ENCODE results near the gene PCLO.
"Not testable (repeated sequence)": the region's sequence is repeated elsewhere in the genome, so short reads cannot be mapped to it uniquely, and the experiment has no call there.

Gene PCLO

DNA sequence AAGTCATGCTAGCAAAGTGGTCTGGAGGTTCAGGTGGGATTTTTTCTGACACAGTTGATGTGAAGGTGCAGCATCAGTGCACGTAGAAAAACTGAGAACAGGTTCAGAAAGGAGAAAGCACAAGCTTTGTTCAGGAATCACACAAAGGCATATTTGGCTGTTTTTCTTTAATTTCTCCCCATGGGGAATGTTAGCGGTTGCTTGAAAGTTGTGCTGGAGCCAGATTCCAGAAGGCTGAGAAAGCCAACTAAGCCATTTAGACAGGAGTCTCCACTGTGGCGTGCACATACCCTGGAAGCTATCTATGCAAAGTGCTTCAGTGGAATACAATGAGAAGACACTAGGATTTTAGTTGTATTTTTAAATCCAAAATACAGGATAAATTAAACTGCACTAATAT lies 201.4 kb downstream of the PCLO start:
- no peak for DNase-seq

DNA sequence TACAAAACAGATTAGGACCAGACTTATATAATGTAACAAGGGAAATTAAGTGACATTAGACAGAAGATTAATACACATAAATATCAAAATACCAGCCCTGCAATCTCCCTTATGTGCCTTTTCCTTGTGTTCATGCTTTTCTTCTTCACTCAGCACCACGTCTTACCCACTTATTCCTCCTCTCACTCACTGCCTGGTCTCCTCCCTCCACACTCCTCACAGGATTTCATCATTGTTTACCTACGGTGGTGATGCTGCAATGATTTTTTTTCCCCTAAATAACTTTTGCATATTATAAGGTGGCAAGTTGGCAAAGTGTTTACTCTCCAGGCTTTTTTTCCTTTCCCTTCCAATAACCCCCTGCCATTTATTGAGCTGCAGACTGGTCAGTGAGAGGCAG lies 203.2 kb downstream of the PCLO start:
- DNase-seq: no peak

DNA sequence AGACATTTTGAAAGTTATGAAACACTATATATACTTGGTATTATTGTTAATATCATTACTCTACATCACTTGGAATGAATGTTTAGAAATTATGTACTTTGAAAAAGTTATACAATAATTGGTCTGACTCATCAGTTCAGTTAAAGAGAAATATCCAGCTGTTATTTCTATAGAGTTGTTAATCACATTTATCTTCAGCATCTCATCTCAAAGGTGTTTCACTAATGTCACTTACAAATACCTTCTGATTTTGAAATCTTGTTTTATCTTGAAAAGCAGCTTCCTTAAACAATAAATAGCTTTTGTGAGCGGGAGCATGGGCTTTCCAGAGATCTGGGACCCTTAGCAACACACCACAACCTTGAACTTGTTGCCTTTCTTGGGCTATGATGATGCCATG lies 205.2 kb downstream of the PCLO start:
- no peak for DNase-seq

DNA sequence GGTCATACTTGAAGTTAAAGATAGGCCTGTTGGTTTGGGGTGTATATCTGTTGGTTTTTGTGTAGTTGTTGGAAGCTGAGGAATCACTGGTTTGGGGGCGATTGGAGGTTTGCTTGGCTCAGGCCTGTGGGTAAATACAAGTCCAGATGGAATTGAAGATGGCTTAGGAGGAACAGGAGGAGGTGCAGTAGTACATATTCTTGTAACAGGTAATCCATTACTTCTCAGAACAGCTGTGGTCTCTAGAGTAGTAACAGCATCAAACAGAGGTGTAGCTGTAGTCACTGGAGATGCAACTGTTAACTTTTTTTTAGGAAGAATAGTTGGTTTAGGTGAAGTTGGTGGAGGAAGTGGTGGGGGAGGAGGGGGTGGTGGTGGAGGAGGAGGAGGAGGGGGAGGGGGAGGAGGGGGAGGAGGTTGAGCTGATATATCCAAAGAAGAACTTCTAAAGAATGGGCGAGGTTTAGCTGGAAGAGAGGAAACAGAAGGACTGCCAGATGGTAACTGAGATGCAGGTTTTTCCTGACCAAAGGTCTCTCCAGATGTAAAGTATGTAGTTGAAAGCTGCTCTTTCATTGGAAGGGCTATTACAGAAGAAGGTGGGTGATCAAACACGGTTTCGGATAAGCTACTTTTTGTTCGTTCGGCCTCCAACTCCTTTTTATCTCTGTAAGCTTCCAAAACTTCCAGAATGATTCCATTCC lies 209.2 kb downstream of the PCLO start:
- DNase-seq: no peak

DNA sequence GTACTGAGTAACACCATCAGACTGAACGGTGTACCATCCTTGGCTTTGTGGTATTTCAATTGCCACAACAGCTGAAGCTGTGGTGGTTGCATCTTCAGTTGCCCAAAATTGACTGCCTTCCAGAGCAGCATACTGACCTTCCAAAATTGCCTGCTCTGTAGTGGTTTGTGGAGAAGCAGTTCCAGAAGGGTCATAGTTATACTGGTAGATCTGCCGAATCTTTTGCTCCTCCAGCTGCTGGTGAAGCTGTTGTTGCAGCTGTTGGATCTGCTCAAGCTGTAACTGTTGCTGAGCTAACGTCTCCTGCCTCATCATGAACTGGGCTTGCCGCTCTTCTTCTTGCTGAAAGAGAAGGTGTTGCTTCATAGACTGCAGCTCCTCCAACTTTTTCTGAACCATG lies 212.2 kb downstream of the PCLO start:
- no peak for DNase-seq

DNA sequence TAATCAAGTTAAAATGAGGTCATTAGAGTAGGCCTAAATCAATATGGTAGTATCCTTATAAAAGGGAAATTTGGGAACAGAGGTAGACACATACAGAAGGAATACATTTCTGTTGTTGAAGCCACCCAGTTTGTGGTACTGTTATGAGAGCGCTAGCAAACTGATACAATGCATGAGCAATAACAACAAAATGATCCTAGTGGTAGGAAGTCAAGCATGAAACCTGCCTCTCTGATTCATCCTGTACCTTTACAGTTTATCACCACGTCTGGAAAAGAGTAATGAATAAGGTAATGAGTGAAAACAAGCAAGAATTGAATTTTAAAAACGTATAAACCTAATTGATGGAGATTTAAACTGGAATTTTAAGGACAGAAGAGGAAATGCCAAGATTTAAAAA lies 217.2 kb downstream of the PCLO start:
- no peak for DNase-seq

DNA sequence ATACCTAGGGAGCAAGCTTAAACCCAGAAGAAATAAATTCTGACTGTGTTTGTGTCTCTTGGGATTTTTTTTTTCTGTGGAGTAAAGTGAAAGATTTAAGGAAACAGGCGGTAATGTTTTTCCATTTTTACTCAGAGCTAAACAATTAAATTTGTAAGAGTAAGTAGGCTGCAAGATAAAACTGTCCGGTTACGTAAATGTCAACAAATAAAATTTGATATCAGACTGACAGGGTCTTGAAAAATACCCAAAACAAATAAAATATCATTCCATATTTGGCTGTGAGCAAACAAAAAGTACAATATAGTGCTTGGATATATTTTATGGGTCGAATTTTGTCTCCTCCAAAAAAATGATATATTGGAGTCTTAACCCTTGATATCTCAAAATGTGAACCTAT lies 217.6 kb downstream of the PCLO start:
- DNase-seq: no peak

DNA sequence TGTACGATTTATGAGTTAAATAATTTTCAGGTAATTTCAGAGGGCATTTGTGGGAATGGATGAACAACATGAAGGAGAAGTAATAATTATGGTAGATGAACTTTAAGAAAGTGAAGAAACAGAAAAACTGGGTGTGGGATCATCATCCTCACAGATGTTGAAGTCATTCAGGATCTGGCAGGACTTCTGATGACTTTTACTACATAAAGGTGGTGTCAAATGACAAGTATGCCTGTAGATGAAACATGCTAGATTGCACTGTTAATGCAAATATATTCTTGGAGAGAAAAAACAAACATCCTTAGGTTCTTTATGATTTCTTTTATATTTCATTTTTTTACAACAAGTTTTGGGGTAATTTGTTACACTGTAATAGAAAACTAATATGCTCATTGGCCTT lies 230.2 kb downstream of the PCLO start:
- no peak for DNase-seq

DNA sequence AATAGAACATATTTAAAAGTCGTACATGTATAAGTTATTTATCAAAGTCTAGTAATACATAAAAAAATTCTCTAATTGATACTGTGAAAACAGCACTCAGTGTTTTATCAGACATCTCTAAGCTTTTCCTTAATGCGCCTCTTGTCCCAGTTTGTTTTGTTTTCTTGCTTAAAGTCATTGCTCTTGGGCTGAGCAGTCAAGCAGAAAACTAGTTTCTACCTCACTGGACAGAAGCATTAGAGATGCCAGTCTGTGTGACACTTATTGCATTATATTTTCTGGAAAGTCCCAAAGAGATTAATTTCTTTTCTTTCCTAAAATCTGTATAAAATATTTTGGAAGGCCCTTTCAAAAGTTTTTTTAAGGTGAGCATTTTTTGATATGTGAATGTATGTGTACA lies 236.2 kb downstream of the PCLO start:
- DNase-seq: no peak

DNA sequence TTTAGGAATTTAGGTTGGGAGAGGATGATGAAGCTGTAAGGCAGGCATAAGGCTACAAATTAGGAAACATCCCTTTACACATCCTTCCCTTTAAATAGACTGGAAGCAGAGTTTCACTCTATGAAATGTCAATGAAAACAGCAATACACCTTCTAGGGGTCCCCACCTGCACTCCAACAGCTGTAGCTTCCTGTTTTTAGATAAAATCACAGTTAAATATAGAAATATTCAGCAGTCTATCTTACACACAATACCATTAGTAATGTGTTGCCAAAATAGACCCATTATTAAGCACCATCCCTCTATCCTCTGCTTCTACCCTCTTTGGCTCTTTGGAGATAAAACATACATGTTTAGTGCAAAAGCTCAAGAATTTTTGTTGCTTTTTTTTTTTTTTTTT lies 237.4 kb downstream of the PCLO start:
- DNase-seq: no peak

DNA sequence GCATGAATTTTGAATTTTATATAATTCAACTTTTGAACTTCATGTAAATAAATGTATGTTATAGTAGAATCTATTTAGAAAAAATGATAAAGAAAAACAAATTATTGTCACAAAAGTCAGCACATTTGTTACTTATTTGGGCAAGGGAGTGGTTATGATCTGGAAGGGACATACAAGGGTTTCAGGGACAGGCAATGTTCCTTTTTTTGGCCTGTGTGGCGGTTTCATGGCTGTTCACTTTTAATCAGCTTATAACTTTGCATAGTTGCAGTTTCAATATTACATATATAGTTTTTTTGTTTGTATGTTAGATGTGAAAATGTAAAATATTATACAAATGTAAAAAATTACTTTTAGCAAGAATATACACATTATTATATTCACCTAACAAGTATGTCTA lies 256.2 kb downstream of the PCLO start:
- DNase-seq: no peak

DNA sequence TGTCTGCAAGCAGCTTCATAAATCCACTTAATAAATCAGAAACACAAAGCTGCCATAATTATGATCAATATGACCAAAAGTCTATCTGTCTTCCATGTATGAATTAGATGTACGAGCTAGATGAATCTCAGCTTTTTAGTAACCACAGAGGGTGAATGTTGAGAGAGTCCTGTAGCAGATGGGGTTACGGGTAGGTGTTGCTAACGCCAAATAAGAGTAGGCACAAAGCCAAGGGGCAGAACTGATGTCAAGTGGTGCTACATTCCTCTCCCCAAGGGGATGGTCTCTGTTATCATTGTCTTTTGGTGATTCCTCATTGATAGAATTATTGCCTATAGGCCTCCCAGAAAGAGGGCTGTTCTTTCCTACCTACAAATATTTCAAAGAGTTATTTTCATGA lies 257.8 kb downstream of the PCLO start:
- DNase-seq: no peak

DNA sequence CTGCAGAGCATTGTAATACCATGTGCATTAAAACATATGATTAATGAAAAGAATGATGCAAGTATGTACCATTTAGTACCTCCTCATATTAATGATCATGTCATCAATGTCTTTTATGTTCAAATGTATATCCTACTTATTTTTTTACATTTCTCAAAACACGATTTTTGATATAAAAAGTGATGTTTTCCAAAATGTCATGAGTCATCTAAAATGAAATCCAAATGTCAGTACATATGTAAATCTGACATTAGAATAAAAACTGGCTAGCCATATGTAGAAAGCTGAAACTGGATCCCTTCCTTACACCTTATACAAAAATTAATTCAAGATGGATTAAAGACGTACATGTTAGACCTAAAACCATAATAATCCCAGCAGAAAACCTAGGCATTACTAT lies 261.6 kb downstream of the PCLO start:
- not testable (repeated sequence) for DNase-seq

DNA sequence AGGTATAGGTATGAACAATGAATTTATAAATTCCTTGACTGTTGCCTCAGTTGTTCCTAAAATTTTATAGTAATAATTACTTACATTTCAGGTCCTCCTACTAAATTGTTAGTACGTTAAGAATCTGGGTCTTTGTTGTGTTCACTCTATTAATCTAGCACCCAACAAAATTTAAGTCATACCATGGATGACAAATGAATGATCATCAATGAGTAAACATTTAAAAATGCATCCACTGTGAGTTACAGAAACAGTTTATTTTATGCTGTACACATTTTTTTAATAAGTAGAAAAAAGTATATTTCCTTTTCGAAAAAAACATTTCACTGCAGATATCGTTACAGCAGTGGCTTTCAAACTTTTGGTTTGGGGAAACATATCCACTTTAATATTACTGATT lies 265.2 kb downstream of the PCLO start:
- DNase-seq: no peak

DNA sequence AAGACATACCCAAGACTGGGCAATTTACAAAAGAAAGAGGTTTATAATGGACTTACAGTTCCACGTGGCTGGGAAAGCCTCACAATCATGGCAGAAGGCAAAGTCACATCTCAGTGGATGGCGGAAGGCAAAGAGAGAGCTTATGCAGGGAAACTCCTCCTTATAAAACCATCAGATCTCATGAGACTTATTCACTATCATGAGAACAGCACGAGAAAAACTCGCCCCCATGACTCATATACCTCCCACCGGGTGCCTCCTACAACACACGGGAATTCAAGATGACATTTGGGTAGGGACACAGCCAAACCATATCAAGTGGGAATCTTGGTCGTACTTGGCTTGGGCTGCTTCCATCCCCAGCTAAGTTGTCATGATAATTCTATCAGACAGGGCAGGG lies 268.3 kb downstream of the PCLO start:
- DNase-seq: not testable (repeated sequence)

DNA sequence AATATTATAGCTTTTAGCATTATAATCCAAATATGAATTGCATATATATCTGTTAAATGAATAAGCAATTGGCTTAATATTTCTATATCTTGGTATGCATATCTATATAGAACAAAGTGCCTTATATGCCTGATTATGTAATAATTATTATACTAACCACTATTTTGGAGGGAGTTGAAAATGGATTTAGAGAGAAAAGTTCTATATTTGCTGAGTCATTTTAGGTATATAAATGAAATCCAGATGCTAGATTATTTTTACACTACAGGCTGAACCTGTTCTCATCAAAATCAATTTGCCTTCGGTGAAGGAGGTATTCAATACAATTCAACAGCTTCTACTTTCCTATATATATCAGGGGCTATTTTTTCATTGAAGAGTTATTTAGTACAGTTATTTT lies 276.4 kb downstream of the PCLO start:
- DNase-seq: no peak

DNA sequence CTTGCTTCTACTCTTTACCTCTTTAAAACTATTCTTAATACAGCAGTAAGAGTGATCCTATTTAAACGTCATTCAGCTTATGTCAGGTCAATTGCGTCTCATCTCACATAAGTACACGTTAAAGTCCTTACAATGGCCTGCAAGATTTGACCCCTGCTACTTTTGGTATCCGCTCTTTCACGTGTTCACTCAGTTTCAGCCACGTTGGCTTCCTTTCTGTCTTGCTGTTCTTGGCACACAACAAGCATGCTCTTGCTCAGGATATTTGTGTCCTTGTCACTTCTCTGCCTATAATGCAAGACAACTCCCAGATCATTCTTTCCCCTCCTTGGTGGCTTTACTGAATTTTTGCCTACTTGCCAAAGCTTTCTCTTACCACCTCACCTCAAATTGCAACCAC lies 296.8 kb downstream of the PCLO start:
- no peak for DNase-seq

DNA sequence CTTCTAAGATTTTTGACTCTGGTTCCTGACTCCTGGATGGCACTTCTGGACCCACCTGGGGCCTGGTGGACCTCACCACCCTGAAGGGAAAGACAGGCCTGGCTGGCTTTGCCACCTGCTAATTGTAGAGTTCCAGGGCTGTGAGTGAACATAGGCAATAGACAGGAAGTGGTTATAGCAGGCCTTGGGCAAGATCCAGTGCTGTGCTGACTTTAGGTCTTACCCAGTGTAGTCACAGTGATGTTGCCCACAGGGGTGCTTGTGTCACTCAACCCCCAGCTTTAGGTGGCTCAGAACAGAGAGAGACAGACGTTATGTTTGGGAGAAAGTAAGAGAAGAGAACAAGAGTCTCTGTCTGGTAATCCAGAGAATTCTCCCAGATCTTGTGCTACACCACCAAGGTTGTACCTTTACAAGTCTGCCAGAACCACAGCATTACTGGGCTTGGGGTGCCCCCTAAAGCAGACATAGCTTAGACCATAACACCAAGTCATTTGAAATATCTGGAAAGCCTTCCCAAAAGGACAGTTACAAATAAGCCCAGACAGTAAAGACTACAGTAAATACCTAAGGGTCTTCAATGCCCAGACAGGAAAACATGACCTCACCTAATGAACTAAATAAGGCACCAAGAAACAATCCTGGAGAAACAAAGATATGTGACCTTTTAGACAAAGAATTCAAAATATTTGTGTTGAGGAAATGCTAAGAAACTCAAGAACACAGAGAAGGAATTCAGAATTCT lies 303.4 kb downstream of the PCLO start:
- DNase-seq: no peak

DNA sequence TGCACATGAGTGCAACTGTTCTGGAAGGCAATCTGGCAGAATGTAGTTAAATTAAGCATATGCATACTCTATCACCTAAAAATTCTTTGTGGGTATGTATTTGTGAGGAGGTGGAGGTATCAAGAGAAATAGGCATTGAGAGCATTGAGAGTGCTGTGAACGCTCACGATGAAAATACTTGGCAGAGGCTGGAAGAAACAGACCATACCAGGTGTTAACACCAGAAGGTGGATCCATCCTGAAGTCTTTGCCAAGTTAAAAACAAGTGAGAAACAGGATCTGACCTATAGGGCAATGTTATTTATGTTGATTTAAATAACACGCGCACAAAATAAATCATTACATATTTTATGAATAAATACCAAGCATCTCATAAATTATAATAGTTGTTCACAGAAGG lies 311.6 kb downstream of the PCLO start:
- no peak for DNase-seq

DNA sequence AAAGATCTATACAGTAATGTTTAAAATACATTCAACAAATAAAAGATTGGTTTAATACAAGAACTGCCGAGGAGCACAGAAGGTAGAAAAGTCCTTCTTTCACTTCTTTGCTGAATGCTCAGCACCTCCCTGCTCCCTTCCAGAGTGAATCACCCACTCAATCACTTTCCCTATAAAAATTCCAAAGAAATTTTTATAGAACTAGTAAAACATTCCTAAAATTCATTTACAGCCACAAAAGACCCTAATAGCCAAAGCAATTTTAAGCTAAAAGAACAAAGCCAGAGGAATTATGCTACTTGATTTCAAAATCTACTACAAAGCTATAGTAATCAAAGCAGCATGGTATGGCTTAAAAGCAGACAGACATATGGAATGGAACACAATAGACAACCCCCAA lies 320.9 kb downstream of the PCLO start:
- DNase-seq: no peak

DNA sequence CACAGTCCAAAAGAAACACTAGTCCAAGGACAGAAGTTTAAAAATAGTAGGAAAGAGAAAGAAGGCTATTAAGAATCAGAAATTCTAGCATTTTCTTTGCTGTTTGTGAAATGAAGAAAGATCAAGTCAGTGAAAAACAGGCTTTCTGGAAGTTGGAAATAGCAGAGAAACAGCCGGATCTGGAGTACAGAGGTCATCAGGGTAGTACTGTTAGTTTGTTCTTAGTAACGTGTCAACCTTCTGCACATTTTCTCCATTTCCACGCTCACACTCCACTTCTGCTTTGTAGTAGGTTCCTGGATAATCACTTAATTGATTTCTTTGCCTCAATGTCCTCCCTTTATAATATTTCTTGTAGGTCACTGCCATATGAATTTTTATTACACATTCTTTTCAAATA lies 322.6 kb downstream of the PCLO start:
- DNase-seq: no peak

DNA sequence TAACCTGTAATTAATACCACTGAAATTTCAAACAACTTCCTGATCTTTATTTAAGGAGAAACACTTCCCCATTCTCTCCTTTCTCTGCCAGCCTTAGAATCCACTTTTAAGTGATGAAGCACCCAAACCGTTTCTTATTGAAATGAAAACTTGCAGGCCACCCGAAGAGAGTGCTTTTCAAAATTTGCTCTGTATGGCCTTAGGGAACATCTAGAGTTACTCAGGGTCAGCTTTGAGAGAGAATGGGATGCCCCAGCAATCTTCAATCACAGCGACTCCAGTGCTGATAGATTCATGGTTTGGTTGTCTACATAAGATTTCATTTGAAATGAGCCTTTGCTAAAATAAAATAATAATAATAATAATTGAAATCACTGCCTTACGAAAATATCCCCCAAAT lies 323.1 kb downstream of the PCLO start:
- no peak for DNase-seq

DNA sequence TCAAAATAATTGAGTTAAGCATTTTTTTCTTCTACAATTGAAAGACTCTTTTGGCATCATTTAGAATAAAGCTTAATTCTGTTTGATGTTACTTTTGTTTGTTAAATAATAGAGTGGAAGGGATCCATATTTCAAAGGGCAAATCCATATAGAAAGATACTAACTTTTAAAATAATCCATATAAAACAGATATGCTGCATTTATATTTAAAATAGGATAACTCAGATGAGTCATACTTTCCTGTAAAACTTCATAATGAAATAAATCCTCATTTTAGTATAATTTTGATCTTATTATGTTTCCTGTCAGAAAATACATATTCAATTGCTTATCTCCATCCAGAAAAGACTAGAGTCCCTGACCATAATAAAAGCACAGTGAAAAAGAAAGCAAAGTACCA lies 323.6 kb downstream of the PCLO start:
- no peak for DNase-seq

DNA sequence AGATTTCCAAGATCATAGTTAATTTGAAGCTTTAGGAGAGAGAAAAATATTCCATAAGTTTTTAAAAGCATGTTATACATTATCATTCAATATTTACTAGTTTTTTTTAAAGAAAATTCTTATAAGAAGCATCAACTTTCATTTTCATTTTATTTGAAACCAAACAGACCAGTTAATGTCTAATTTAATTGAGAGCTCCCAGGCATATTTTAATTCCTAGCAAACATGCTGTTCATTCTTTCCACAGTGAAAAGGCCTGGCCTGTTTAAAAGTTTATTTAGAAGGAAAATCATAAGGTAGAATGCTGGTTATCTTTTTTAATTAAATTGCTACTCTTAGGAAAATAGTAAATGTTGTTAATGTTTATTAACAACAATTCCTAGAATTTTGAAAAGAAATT lies 324.4 kb downstream of the PCLO start:
- no peak for DNase-seq

DNA sequence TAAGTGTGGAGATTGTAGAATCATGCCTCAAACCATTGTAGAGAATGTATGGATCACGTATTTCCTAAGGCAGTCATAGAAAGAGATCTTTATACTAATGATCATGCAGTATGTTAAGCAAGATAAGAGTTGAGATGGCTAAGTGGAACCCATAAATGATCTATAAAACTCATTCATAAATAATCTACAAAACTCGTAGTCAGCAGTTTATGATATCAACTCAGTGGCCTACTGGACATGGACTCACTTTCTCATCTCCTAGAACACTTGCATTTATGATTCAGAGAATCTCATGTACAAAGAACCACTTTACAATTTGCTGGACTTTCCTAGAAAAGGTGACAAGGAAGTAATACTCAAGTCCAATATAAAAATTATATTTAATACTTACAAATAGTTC lies 339.6 kb downstream of the PCLO start:
- no peak for DNase-seq

All from central memory CD4-positive, alpha-beta T cell (primary cell).